ENCODE data around the gene MIOX.
"Not testable (repeated sequence)": the region's sequence is repeated elsewhere in the genome, so short reads cannot be mapped to it uniquely, and the experiment has no call there.

The MIOX gene

DNA sequence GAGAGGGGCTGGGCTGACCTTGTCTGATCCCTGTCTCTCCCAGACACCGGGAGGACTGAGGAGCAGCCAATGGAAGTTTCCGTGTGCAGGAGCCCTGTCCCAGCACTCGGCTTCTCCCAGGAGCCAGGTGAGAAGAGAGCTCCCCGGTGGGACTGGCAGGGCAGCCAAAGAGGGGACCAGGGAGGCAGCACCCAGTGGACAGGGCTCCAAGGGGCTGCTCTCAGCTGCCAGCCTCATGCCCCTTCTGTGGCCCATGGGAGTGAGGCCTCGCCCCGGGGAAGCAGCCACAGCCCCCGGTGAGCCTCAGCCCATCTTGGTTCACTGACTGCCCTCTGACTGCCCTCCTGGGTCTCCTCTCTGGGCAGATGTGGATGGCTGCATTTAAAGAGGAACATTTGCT is 31.9 kb downstream of the MIOX start:
- TF ChIP-seq, protein P1, sequence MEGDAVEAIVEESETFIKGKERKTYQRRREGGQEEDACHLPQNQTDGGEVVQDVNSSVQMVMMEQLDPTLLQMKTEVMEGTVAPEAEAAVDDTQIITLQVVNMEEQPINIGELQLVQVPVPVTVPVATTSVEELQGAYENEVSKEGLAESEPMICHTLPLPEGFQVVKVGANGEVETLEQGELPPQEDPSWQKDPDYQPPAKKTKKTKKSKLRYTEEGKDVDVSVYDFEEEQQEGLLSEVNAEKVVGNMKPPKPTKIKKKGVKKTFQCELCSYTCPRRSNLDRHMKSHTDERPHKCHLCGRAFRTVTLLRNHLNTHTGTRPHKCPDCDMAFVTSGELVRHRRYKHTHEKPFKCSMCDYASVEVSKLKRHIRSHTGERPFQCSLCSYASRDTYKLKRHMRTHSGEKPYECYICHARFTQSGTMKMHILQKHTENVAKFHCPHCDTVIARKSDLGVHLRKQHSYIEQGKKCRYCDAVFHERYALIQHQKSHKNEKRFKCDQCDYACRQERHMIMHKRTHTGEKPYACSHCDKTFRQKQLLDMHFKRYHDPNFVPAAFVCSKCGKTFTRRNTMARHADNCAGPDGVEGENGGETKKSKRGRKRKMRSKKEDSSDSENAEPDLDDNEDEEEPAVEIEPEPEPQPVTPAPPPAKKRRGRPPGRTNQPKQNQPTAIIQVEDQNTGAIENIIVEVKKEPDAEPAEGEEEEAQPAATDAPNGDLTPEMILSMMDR (IDR thresholded peaks at IDR 0.05; ENCODE audit: low read length, missing control alignments): no peak
- H3K4me3 ChIP-seq (replicated peaks; ENCODE audit: low read depth, low read length): no peak overlapping the region

DNA sequence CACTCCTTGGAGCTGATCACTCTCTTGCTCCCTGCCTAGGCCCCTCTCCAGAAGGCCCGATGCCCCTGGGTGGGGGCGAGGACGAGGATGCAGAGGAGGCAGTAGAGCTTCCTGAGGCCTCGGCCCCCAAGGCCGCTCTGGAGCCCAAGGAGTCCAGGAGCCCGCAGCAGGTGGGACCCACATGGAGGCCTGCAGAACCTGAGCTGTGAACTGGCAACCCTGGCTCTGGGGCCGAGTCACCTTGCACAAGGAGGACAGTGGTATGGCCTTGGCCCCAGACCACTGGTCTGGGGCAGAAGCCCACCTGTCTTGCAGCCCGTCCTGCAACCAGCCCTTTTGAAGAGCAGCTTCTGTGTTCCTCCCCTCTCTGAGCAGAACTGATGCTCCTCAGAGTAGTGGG is 32.5 kb downstream of the MIOX start:
- TF ChIP-seq, protein P1 (IDR thresholded peaks at IDR 0.05; ENCODE audit: low read length, missing control alignments): no peak

More for the DNA sequence above, 31.9 kb downstream of the MIOX start:
- no peak for DNase-seq (ENCODE audit: low read depth)

DNA sequence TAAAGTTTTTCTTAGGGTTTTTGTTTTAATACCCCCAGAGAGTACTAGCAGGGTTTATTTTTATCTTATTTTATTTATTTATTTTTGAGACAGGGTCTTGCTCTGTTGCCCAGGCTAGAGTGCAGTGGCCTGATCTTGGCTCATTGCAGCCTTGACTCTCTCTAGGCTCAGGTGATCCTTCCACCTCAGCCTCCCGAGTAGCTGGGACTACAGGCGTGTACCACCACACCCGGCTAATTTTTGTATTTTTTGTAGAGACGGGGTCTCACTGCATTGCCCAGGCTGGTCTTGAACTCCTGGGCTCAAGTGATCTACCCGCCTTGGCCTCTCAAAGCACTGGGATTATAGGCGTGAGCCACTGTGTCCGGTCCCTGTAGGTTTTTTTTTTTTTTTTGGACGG is 33.5 kb downstream of the MIOX start:
- not testable (repeated sequence) for DNase-seq (ENCODE audit: low read depth); H3K4me3 ChIP-seq (replicated peaks; ENCODE audit: low read depth, low read length)

More for the DNA sequence above, 32.5 kb downstream of the MIOX start:
- DNase-seq (ENCODE audit: low read depth): no peak
- H3K4me3 ChIP-seq (replicated peaks; ENCODE audit: low read depth, low read length): no peak overlapping the region

DNA sequence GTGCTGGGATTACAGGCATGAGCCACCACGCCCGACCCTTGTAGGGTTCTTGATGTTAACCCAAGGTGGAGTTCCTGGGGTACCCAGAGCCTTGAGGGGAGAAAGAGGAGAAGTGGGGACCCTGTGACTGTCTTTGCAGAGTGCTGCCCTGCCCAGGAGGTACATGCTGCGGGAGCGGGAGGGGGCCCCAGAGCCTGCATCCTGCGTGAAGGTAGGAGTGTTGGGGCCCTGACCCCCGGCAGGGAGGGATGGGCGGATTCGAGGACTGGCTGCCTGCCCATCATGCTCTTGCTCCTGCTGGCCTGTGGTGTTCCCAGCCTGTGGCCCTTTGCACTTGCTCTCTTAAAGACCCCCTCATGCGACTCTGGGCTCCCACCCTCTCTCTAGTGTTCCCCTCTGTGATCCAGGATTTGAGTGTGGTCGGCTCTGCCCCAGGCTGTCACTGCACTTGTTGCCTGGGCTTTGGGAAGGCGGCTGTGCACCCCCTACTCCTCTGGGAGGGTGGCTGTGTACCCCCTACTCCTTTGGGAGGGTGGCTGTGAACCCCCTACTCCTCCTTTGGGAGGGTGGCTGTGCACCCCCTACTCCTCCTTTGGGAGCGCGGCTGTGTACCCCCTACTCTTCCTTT is 34.3 kb downstream of the MIOX start:
- no peak overlapping the region for H3K4me3 ChIP-seq (replicated peaks; ENCODE audit: low read depth, low read length)
- DNase-seq (ENCODE audit: low read depth): no peak
- TF ChIP-seq, protein P1 (IDR thresholded peaks at IDR 0.05; ENCODE audit: low read length, missing control alignments): no peak

DNA sequence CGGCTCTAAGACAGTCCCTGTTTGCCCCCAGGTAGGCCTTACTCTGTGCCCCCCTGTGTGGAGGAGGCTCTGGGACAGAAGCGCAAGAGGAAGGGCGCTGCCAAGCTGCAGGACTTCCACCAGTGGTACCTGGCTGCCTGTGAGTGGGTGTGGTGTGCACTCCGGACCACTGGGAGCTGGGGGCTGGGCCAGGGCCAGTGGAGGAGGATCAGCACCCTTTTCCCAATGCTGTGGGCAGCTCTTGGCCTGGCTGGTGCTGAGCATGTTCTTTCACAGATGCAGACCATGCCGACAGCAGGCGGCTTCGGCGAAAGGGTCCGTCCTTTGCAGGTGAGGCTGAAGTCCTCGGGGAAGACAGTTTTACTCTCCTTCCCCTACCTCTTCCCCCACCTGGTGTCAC is 35.1 kb downstream of the MIOX start:
- TF ChIP-seq, protein P1 (IDR thresholded peaks at IDR 0.05; ENCODE audit: low read length, missing control alignments): no peak
- DNase-seq (ENCODE audit: low read depth): no peak
- H3K4me3 ChIP-seq (replicated peaks; ENCODE audit: low read depth, low read length): no peak overlapping the region

DNA sequence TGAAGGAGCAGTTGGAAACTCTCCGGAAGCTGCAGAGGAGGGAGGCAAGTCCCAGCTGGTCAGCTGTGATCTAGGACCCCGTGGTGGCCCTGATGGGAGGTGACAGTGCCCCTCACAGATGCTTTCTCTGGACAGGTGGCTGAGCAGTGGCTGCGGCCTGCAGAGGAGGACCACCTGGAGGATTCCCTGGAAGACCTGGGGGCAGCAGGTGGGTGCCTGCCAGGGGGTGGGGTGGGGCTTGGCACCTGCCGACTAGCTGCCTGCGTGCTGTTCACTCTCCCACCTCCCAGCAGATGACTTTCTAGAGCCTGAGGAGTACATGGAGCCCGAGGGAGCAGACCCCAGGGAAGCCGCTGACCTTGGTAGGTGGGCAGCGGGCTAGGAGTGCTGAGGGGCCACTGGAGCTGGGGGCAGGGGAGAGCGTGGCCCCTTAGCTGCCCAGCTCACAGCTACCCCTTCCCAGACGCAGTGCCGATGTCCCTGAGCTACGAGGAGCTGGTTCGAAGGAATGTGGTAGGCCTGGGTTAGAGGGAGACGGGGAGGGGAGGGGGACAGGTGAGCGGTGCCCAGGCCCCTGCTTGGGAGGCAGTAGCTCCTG is 35.6 kb downstream of the MIOX start:
- H3K4me3 ChIP-seq (replicated peaks; ENCODE audit: low read depth, low read length): no peak overlapping the region
- no peak for DNase-seq (ENCODE audit: low read depth)
- TF ChIP-seq, protein P1 (IDR thresholded peaks at IDR 0.05; ENCODE audit: low read length, missing control alignments): no peak

DNA sequence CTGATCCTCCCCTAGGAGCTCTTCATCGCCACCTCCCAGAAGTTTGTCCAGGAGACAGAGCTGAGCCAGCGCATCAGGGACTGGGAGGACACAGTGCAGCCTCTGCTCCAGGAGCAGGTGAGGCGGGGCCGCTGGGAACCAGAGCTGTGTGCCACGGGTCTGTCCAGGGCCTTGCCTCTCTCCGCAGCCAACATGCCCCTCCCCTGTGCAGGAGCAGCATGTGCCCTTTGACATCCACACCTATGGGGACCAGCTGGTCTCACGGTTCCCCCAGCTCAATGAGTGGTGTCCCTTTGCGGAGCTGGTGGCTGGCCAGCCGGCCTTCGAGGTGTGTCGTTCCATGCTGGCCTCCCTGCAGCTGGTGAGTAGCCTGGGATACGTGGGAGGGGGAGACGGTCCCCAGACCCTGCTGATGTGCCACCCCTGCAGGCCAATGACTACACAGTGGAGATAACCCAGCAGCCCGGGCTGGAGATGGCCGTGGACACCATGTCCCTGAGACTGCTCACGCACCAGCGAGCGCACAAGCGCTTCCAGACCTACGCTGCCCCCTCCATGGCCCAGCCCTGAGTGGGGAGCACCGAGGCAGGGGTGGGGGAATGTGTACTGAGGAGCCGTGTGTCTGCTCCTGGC is 36.3 kb downstream of the MIOX start:
- H3K4me3 ChIP-seq (replicated peaks; ENCODE audit: low read depth, low read length): no peak overlapping the region
- TF ChIP-seq, protein P1 (IDR thresholded peaks at IDR 0.05; ENCODE audit: low read length, missing control alignments): no peak
- DNase-seq (ENCODE audit: low read depth): no peak
